ENCODE results near the gene CEP131.
"Not testable (repeated sequence)": the region's sequence is repeated elsewhere in the genome, so short reads cannot be mapped to it uniquely, and the experiment has no call there.

DNA sequence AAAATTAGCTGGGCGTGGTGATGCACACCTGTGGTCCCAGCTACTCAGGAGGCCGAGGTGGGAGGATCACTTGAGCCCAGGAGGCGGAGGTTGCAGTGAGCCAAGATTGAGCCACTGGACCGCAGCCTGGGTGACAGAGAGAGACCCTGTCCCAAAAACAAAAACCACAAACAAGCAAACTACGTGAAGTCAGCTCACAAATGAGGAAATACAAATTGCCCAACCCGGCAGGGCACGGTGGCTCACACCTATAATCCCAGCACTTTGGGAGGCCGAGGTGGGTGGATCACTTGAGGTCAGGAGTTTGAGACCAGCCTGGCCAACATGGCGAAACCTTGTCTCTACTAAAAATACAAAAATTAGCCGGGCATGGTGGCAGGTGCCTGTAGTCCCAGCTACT, 76.6 kb downstream of the CEP131 start:
- TF ChIP-seq KDM5A (IDR thresholded peaks at IDR 0.05; ENCODE audit: low read length); NRF1 (IDR thresholded peaks at IDR 0.05; ENCODE audit: low read depth, low read length); TAF1 (IDR thresholded peaks at IDR 0.05; ENCODE audit: low read depth, low read length); EP300 (IDR thresholded peaks at IDR 0.05; ENCODE audit: borderline replicate concordance in 1 of 2, low read depth in 2 of 2, low read length in 2 of 2); JUND (IDR thresholded peaks at IDR 0.05; ENCODE audit: low read length): not testable (repeated sequence)
- TF ChIP-seq, protein P1, sequence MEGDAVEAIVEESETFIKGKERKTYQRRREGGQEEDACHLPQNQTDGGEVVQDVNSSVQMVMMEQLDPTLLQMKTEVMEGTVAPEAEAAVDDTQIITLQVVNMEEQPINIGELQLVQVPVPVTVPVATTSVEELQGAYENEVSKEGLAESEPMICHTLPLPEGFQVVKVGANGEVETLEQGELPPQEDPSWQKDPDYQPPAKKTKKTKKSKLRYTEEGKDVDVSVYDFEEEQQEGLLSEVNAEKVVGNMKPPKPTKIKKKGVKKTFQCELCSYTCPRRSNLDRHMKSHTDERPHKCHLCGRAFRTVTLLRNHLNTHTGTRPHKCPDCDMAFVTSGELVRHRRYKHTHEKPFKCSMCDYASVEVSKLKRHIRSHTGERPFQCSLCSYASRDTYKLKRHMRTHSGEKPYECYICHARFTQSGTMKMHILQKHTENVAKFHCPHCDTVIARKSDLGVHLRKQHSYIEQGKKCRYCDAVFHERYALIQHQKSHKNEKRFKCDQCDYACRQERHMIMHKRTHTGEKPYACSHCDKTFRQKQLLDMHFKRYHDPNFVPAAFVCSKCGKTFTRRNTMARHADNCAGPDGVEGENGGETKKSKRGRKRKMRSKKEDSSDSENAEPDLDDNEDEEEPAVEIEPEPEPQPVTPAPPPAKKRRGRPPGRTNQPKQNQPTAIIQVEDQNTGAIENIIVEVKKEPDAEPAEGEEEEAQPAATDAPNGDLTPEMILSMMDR (IDR thresholded peaks at IDR 0.05; ENCODE audit: control extremely low read depth in 1 of 3, insufficient read depth in 1 of 3, low read depth in 1 of 3, low read length in 3 of 3): not testable (repeated sequence)
- TF ChIP-seq, protein P2, sequence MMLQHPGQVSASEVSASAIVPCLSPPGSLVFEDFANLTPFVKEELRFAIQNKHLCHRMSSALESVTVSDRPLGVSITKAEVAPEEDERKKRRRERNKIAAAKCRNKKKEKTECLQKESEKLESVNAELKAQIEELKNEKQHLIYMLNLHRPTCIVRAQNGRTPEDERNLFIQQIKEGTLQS (IDR thresholded peaks at IDR 0.05; ENCODE audit: insufficient read depth, low read depth, low read length): not testable (repeated sequence)

Measured in H1 (cell line).